C4-2B (cell line): ENCODE measurements around the gene GRB2.
"Not testable (repeated sequence)": the region's sequence is repeated elsewhere in the genome, so short reads cannot be mapped to it uniquely, and the experiment has no call there.

Experiments
- CTCF ChIP-seq: fragments of 450-650 bp; conservative IDR thresholded peaks from 2 replicates; pipeline ENCODE4 v1.5.1; 2017; ENCODE audit warnings: mild to moderate bottlenecking
- ZFX ChIP-seq: fragments of 450-650 bp; IDR thresholded peaks from 2 replicates; pipeline ENCODE4 v1.6.1; 2017

GRCh38 chr17:75367838-75368789, 37.4 kb downstream of the GRB2 start:
- not testable (repeated sequence) for TF ChIP-seq CTCF, ZFX
